NCI-H2029 treated with DMSO at 0.1 percent for 48 hours (cell line): ENCODE measurements around the gene YTHDF1.
"Not testable (repeated sequence)": the region's sequence is repeated elsewhere in the genome, so short reads cannot be mapped to it uniquely, and the experiment has no call there.

Experiments used
- DNase-seq: peaks from one replicate; lab custom pipeline; 2025; lab: John Stamatoyannopoulos, UW

YTHDF1 gene

DNA sequence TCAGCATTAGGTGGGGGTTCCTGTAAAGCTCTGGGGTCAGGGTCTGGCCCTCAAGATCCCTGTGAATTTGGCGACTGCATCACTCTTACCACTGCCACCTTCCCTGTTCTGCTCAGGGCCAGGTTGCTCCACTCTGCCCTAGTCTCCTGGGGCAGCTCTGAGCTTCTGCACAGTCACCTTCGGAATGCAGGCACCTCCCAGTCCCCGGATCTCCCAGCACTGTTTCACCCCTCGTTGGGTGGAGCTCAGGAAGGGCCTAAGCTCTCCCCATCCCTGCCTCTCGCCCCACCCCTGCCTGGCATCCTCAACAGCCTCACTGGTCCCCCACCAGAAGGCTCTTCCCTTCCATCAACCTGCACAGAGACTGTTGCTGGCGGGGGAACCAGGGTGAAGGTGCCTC lies 46.2 kb downstream of the YTHDF1 start:
- DNase-seq: no peak

DNA sequence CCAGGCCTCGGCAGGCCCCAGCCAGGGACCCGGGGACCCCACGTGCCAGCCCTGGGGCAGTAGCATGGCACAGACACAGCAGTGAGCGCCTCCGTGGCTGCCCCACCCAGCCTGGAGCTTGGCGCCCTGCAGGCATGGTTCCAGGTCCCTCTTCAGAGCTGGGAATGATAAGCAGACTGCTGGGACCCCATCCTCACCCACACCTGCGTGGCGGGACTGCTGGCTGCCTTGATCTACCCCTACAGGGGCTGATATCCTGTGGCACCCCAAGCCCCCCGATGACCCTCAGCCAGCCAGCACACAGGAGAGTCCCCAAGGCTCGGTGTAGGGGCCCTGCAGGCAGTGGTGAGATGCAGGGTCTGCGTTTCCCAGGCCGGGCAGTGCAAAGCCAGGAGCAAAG lies 47.1 kb downstream of the YTHDF1 start:
- DNase-seq: no peak

DNA sequence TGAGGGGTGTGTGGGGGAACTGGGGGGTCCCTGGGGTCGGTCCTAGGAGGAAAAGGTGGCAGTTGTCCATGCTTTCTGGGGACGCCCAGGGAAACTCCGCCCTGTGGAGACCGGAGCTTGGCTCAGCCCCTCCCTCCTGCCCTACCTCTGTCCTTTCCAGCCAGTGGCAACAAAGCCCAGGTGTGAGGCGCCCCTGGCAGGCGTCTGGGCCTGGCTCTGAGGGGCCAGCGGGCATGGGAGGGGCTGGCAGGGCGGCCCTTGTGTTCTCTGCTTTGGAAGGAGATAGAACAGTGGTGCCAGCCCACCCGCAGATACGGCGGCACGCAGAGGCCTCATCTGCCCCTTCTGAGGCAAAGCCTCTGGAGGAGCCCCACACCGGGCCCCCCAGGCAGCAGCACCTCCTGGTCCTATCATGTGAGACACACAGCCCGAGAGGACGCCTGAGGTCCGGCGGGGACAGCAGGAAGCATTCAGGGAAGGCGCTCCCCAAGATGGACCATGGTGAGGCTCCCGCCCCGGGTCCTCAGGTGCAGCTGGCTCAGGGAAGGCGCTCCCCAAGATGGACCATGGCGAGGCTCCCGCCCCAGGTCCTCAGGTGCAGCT lies 47.9 kb downstream of the YTHDF1 start:
- DNase-seq: no peak

DNA sequence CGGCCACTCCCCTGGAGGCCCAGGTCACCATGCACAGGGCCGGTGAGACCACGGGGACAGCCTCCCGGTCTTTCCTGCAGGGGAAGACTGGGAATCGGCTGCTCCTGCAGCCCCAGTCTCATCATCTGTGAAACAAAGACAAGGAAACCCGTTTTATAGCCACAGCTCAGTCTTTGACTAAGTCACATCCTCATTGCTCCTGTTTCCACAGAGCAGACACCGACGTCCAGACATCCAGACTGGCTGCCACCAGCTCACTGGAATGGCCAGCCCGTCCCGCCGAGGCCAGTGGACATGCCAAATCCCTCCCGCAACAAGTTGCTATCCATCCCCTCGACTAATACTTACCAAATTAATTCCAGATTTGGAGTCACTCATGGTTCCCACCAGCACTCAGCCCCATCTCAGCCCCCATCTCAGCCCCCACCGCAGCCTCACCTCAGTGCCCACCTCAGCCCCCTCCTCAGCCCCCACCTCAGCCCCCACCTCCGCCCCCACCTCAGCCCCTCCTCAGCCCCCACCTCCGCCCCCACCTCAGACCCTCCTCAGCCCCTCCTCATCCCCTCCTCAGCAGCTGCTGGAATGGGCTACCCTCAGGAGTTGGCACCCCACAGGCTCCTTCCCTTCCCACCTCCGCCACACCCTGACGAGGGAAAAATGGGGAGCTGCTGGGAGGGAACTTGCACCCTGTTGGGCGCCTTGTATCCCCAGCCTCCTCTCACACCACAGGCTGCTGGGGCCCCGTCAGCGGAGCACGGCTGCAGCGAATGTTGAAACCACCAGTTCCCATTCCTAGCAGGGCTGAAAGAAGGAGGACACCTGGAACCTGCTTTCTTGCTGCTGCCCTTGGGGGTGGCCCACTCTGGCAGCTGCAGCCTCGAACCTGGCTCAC lies 48.7 kb downstream of the YTHDF1 start:
- DNase-seq: no peak

DNA sequence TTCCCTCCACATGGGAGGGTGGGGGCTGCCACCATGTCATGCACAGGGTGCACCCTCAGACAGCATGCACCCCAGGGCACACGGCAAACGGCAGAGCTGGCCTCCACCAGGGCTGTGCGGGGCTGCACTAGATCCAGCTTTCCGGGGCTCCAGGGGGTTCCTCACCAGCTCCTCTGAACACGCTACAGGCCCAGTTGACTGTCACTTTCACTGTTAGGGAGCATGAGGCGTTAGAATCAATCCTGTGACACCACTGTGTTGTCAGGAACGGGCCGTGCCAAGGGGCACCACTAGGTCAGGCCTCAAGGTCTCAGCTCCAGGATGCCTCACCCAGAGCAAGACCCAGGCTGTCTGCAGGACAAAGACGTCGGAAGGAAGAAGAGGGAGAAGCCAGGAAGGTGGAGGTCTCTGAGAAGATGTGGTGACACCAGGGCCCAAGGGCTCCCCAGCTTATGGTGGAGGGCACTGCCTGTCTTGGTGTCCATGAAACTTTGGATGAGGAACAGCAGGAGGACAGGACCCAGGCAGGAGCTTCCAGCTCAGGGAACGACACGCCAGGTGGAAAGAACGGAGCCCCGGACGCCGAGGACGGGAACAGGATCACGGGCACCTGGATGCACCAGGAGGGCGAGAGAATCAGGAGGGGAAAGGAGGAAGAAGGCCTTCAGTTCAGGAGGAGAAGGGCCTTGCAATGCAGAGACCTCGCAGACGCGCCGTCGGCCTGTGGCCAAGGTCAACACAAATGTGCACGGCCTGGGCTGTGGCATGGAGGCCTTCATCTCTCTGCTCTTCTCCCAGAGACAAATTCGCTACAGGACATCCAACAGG lies 49.5 kb downstream of the YTHDF1 start:
- DNase-seq: no peak

DNA sequence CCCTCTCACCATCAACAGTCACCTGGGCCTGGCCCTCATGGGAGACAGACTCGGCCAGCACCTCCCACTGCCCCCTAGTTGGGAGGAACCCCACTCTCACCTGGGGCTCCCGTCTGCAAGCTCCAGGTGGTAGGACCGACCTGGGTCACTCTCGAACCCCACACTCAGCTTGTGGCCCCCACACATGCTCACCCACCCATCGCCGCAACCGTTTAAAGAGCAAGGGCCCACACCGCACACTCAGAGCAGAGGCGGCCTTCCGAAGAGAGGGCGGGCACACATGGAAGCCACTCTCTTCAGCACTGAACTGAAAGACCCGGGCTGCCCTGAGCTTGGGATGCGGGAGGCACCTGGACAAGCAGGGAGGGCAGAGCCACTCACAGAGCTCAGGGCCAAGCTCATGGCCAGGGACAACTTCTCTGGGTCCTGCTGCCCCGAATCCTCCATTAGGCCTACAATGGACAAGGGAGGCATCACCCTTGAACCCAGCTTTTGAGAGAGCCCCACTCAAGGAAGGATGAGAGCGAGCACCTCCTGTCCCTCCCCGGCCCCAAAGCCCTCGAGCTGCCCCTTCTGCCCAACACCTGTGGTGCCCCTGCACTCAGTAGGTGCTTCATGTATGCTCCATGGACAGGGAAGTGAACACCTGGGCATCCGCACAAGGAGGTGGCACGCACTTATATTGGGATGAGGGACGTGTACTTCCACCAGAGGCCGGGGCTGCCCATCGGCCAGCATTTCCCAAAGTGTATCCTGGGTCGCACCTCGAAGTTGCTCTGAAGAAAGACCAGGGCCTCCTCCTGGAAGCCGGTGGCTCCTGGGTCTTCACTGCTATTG lies 50.4 kb downstream of the YTHDF1 start:
- no peak for DNase-seq

DNA sequence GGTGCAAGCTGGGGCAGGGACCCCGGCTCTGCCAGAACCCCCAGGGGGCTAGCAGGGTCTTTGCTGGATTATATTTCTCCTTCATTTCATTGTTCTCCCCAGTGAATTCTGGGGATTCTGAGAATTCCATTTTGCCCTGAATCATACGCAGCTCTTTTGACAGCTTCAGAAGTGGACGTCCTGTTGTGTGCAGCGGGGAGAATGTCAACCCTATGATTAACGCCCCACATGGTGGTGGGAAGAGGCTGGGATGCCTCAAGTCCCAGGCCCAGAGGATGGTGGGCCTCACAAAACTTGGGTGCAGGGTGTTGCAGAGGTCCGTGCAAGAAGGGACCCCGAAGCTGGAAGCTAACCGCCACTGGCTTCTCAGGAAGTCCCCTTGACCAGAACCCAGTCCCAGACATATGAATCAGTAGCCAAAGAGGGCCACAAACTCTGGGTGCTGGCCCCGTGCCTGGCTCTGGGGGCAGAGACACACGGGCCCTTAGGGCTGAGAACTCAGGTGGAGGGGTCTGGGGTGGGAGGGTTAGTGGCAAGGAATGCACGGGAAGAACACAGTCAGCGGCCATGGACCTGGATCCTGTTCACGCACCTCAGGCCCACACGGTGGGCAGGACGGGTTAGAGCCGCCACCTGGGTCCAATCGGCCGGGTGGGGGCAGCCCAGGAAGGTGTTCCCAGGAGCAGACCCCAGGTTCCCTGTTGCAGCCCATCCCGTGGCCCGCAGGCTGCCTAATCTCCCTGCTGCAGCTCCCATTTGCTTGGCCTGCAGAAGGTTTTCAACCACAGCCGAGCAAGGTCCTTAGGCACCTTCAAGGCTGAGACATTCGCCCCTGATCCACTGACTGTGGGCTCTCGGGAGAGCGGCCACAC lies 51.2 kb downstream of the YTHDF1 start:
- no peak for DNase-seq

DNA sequence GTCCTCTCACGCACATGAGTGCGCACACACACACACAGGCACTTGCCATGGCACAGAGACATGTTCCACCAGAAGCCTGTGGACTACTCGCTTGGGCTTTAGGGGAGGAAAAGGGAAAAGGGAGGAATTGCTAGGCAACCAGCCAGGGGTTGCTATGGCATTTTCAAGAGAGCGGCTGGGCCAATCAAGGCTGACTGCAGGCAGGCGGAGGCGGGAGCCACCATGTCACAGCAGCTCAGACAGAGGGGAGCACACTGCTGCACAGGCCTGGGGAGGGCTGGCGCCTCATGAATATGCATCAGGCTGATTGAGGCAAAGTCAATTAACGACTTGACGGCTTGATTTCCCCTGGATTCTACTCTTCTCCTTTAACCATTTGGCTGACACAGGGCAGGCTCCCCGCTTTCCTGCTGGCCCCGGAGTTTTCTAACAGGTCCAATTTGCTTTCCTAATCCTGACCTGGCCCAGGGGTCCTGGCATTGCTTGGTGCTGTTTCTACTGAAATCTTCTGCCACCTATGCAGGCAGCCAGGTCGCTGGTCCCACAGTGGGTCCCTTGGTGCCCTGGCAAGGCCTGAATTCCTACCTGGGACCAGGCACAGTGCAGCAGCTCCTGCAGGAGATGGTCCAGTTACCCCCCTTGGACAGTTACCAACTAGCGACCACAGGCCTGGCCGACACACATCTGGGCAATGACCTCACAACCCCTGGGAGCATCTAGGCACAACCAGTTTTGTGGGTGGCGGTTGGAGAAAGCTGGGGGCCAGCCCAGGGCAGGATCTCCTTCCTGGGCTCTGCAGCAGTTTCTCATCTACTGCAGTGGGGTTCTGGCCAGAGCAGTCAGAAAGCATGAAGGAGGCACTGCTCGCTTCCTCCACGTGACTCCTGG lies 52.1 kb downstream of the YTHDF1 start:
- no peak for DNase-seq

DNA sequence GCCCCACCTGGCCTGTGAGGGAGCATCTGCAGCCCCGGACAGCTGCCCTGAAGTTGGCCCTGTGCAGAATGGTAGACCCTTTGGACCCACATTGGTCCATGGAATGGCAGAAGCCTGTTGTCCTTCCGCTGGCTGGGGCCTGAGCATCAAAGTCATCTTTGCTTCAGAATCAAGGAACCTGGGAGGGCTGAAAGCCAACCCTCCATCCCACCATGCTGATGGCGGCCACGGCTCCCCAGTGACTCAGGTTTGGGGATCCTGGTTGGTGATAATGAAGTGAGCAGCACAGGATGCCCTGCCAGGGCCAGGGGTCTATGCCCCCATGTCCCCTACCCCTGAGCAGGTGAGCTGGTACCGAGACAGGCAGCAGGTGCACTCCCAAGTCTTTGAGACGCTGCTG lies 52.8 kb downstream of the YTHDF1 start:
- no peak for DNase-seq

DNA sequence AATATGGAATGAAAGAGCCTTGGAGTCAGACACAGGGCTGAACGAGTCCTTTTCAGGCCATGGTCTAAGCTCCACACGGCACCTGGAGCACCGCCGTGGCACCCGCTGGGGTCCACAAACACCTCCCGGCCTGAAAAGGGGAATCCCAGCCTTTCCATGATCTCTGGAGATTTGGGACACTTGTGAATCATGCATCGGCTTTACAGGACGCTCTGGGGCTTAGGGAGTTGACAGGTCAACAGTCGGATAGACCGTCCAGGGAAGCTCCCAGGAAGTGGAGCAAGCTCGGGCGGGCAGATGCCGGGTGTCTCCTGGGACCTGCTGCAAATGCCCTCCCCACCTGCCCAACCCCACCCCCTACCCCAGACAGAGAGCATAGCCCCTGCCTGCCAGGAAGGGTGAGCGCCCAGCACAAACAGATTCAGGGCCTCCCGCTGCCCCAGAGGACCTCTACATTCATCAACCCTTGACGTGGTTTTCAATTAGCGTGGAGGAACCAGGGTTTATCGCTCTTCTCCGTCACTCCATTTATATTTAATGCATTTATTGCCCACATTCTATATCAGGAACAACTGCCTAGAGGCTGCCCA lies 53.6 kb downstream of the YTHDF1 start:
- no peak for DNase-seq

DNA sequence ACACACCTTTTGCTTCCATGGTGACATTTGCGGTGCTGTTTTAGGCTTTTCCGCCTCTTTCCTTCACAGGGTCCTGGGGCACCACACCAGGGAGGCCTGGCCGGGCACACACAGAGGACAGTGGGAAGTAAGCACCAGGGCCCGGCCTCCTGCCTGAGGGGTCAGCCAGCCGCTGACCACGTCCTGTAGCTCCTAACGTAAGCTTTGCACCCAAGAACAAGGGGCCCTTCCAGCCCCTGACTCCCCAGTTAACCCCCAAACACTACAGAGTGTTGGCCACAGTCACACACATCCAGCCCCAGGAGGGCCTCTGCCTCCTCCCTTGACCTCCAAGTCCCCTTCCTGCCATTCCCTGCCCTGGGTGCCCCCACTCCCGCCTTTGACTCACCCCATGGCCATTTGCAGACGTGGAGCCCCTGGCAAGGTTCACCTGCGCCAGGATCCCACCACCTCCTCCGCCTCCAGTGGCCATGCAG lies 54.7 kb downstream of the YTHDF1 start:
- no peak for DNase-seq

DNA sequence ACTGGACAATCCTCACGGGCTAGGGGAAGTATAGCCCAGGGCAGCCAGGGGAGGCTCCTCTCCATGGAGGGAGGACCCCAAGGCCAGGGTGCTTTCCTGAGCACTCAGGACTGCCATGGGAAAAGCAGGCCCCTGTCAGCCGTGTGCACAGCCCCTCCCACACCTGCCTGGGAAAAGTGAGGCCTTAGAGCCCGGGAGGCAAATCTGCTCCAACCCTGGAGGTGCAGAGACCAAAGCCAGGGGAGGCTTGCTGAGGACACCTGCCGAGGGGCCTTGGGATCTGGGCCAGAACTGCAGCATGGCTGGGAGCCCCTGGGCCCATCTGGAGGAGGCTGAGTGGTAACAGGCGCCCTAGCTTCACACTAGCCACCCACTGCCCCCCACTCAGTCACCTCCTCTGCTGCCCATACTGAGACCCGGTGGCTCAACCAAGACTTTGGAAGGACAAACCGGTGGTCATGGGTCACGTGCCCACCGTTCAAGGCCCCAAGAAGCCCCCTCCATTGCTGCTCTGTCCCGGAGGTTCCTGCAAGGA lies 55.2 kb downstream of the YTHDF1 start:
- DNase-seq: no peak

DNA sequence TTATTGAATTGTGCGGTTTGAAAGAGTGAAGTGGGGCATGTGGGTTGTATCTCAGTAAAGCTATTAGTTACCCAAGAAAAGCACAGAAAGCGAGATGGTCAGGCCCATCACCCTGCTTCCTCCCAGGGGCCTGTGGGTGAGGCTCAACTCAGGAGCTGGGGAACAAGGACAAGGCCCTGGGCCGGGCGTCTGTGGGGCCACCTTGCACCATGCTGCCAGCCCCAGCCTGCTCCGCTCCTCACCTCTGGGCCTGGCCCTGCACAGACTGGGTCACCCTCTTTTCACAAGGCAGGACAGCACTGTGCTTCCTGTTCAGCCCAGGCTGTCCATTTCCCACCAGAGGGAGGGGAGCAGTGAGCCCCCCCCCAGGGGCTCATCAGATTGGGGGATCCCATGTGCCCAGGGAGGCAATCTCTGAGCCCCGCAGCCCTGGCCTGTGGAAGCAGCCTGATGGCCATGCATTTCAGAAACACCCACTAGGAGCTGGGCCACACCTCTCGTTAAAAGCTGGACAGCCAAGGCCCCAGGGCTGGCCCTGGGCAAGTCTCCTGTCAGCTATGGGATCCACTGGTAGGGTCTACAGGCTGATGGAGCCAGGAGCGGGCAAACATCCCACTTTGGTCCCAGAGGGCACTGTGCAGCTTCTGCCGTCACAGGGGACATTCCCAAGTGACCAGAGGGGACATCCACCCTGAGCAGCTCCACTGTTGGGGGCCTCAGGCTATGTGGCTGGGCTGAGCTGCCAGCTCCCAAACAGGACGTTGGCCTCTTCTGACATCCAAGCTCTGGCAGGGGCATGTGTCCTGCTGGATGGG lies 55.9 kb downstream of the YTHDF1 start:
- DNase-seq: no peak

DNA sequence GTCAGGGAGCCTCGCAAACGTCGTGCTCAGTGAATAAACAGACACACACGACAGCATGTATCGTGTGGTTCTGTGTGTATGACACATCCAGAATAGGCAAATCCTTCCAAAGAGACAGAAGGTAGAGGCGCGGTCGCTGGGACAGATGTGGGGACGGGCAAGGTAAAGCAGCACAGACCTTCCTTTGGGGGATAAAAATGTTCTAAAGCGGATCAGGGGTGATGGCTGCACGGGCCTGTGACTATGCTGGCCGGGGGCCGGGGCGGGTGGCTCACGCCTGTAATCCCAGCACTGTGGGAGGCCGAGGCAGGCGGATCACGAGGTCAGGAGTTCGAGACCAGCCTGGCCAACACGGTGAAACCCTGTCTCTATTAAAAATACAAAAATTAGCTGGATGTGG lies 56.7 kb downstream of the YTHDF1 start:
- DNase-seq: not testable (repeated sequence)

DNA sequence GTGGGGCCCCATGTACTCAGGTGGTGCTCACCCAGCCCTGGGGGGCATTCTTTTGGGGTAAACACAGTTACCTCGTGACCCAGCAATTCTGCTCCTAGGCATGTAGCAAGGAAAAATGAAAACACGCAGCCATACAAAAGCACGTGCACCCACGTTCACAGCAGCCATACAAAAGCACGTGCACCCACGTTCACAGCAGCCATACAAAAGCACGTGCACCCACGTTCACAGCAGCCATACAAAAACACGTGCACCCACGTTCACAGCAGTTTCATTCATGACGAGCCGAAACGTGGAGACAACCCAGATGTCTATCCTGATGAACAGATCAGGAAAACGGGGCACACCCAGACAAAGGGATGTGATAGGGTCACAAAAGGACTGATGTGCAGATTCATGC lies 57.1 kb downstream of the YTHDF1 start:
- DNase-seq: no peak

DNA sequence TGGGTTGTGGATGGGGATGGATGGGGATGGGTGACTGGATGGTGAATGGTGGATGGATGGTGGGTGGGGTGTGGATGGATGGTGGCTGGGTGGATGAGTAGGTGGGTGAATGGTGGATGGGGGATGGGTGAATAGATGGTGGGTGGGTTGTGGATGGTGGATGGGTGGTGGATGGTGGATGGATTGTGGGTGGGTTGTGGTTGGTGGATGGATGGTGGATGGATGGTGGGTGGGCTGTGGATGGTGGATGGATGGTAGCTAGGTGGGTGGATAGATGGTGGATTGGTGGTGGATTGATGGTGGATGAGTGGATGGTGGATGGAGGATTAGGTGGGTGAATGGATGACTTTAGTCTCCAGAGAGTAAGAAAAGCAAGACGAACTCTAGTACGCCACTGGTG lies 57.6 kb downstream of the YTHDF1 start:
- no peak for DNase-seq

DNA sequence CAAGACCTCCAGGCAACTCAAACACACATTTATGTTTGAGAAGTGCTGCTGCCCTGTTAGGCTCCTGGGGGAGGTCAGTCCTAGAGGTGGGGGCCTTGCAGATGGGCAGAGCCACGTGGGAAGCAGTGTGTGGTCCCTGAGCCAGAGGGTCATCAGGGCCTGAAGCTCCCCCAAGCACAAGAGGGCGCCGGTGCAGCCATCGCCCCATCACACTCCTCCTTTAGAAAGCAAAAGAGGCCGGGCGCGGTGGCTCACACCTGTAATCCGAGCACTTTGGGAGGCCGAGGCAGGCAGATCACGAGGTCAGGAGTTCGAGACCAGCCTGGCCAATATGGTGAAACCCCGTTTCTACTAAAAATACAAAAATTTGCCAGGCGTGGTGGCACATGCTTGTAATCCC lies 58.5 kb downstream of the YTHDF1 start:
- not testable (repeated sequence) for DNase-seq

DNA sequence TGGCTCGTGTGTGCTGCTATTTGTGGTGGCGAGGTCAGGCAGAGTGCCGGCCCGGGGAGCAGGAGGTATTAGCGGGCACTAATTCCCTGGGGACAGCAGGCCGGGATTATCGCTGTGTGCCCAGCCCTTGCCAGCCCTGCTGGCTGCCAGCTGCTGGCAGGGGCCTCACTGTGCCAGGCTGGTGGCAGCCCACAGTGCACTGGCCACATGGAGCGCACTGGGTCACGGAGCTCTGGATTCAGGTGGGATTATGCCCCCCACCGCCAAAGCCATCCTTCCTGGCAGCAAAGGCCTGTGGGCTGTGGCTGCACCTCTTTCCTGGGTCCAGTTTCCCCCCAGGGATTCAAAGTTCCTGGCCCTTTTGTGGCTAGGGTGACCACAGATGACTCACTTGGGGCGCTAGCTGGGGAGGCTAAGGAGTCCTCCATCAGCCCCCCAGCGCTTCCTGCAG lies 59.7 kb downstream of the YTHDF1 start:
- no peak for DNase-seq
